Lung microvascular endothelial cell (primary cell): ENCODE measurements around the gene ZNF546. TPM values are rescaled to one million over a fixed set of nuclear protein-coding genes. Genes with fewer than 3 reads are reported as not detected.

ENCODE experiments used
- DNase-seq, 2 donors: peaks; one replicate each; pipeline versions ENCODE4 v3.0.0 to v3.0.0-alpha.2; 2010; ENCODE audit warnings: low read depth in 2 of 2
- total RNA-seq: library from RNA; depleted of rRNA; stranded (reverse); fragments of >200 nt; gene quantifications from 2 replicates; pipeline ENCODE4 v1.2.1, GENCODE V29; 2014

The ZNF546 gene
- total RNA-seq, 1 donor from 2014 or later: 5.6 TPM

DNA sequence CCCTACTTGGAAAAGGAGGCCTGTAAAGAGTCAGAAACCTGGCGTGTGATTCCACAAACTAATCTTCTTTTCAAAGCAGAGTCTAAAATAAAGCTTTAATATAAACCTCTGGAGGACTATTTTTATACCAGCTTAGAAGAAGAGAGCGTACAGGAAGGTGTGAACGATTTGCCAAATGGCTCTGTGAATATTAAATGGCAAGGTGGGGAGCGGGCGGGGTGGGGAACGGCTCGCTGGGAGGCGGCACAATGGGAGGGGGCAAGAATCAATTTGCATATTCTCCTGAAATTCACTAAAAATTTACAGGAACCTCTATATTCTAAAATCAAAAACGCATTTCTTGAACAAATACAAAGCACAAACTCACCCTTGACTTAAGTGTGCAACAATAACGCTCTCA lies 58.2 kb downstream of the ZNF546 start:
- DNase-seq: no peak

- peak; percentile 30 to 53 for DNase-seq
These were observed 59.1 kb downstream of the ZNF546 start, which contains the start of gene ZNF780B for GRCh38 chr19:40055832-40056504. Gene ZNF780B, minus strand, starts transcription at chr19:40056231. Its CDS starts 5,899 bp downstream, at chr19:40050332.

DNA sequence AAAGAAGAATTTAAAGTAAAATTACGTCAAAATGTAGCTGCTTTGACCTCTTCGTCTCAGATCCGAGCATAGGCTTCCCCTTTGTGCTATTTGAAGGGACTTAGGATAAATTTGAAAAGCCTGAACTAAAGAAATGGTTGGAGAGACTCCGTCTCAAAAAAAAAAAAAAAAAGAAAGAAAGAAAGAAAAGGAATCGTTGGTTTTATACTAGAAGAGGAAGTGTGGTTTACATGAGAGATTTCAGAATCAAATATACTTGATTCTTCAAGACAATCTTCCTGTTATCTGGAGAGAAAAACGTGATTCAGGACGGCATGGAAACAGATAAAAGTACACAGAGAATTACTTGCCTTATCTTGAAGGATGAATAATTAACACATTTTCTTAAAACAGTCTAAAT lies 59.6 kb downstream of the ZNF546 start:
- no peak for DNase-seq

GRCh38 chr19:40057166-40057565 lies 60.3 kb downstream of the ZNF546 start:
- no peak for DNase-seq

DNA sequence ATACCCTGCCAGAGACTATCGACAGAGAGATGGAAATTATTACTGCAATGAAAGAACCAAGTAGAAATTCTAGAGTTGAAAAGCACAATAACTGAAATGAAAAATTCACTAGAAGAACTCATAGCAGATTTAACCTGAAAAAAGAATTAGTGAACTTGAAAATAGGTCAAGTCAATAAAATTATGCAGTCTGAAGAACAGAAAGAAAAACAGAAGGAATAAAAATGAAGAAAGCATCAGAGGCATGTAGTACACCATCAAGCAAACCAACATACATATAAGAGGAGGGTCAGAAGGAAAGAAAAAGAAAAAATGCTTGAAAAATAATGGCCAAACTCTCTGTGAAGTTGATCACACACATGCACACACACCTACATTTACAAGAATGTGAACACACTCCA lies 62.8 kb downstream of the ZNF546 start:
- no peak for DNase-seq

DNA sequence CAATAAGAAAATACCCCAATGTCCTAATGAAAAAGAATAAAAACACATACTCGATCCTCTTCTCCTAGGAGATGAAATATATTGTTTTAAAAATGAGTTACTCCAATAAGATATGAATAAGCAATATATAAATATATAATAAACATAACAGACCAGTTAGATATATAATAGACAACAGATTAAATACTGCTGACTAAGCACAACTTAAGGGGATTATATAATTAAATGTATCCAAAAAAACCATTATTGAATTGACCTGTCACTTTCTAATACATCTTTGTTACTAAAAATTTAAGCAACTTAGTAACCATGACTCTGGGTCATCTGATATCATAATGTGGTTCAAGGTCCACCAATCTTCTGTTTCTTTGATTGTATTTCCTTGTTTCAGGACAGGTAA lies 73.2 kb downstream of the ZNF546 start:
- no peak for DNase-seq

Other genes starting within 250 kb of the ZNF546 start
- not detected in 2 replicates for gene LEUTX, start 218.2 kb upstream of the ZNF546 start, total RNA-seq
- gene DYRK1B, start 162.9 kb upstream of the ZNF546 start, total RNA-seq: 10.5 and 11.1 TPM in 2 replicates
- 104 and 146 TPM in 2 replicates for gene FBL, start 150.7 kb upstream of the ZNF546 start, total RNA-seq
- under 0.01 TPM in 2 replicates for gene FCGBP, start 62.4 kb upstream of the ZNF546 start, total RNA-seq
- 57.8 and 65.7 TPM in 2 replicates for gene PSMC4, start 25.9 kb upstream of the ZNF546 start, total RNA-seq
- 6.1 and 6.2 TPM in 2 replicates for gene ZNF780B, start 59.2 kb downstream of the ZNF546 start, total RNA-seq
- 7.4 and 7.9 TPM in 2 replicates for gene ZNF780A, start 93.9 kb downstream of the ZNF546 start, total RNA-seq
- 3.3 and 6.7 TPM in 2 replicates for gene MAP3K10, start 194.4 kb downstream of the ZNF546 start, total RNA-seq
- under 0.01 TPM in 1 of 2 replicates, not detected in the other for gene TTC9B, start 221.3 kb downstream of the ZNF546 start, total RNA-seq
- under 0.01 and 0.20 TPM in 2 replicates for gene CCNP, start 229.6 kb downstream of the ZNF546 start, total RNA-seq